Bronchial epithelial cell (primary cell): ENCODE data around the gene CCT2. TPM values are rescaled to one million over a fixed set of nuclear protein-coding genes. Genes with fewer than 3 reads are reported as not detected.

ENCODE experiments used
- DNase-seq: peaks from one replicate; pipeline ENCODE4 v3.0.0-alpha.2; 2010; ENCODE audit warnings: low read depth
- FAIRE-seq: peaks from 2 replicates; lab custom pipeline; 2011; peaks lifted over from hg19 to GRCh38; lab: Jason Lieb, UNC
- H3K27me3 ChIP-seq: 2 replicates; pipeline ENCODE4 v1.5.1; 2011; ENCODE audit warnings: low read length; ENCODE audit not compliant: control insufficient read depth, insufficient read depth
- H3K36me3 ChIP-seq: 2 replicates; pipeline ENCODE4 v1.5.1; 2011; ENCODE audit warnings: low read length; ENCODE audit not compliant: control insufficient read depth, insufficient read depth
- H3K4me3 ChIP-seq: 2 replicates; pipeline ENCODE4 v1.5.1; 2011; ENCODE audit warnings: mild to moderate bottlenecking, low read depth, low read length, control low read depth
- total RNA-seq: library from RNA; depleted of rRNA; stranded (reverse); fragments of >200 nt; gene quantifications from 2 replicates; pipeline ENCODE4 v1.2.1, GENCODE V29; 2014
- TF ChIP-seq, protein P1 (sequence below): IDR thresholded peaks from 2 replicates; pipeline ENCODE4 v1.5.1; 2011; ENCODE audit warnings: mild to moderate bottlenecking, moderate library complexity, low read length, control low read depth, inconsistent platforms; ENCODE audit not compliant: insufficient read depth, severe bottlenecking

CCT2 gene
- total RNA-seq, 1 donor from 2014 or later, result 235 TPM

DNA sequence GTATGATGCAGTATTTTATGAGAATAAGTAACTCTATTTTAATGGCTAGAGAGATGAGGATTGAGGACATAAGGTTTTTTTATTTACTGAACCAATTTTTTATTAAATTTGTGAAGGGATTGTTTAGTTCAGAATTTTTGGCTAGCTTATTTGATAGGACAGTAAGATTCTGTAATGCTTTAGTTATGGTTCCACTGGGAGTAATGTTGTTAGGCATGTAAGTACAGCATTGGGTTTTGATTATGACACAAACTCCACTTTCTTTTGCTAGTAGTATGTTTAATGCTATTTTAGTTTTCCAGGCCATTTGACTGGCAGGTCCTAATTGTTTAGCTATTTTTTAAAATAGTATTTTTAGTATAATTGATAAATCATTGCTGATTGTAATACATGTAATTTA is 59.3 kb downstream of the CCT2 start:
- Histone ChIP-seq H3K4me3 (no peak overlapping the region), H3K36me3 (no peaks in the 10 kb centered on the region), H3K27me3 (no peaks in the 10 kb centered on the region)
- FAIRE-seq (no peak), DNase-seq (no peak)
- TF ChIP-seq, protein P1, sequence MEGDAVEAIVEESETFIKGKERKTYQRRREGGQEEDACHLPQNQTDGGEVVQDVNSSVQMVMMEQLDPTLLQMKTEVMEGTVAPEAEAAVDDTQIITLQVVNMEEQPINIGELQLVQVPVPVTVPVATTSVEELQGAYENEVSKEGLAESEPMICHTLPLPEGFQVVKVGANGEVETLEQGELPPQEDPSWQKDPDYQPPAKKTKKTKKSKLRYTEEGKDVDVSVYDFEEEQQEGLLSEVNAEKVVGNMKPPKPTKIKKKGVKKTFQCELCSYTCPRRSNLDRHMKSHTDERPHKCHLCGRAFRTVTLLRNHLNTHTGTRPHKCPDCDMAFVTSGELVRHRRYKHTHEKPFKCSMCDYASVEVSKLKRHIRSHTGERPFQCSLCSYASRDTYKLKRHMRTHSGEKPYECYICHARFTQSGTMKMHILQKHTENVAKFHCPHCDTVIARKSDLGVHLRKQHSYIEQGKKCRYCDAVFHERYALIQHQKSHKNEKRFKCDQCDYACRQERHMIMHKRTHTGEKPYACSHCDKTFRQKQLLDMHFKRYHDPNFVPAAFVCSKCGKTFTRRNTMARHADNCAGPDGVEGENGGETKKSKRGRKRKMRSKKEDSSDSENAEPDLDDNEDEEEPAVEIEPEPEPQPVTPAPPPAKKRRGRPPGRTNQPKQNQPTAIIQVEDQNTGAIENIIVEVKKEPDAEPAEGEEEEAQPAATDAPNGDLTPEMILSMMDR, result no peak

DNA sequence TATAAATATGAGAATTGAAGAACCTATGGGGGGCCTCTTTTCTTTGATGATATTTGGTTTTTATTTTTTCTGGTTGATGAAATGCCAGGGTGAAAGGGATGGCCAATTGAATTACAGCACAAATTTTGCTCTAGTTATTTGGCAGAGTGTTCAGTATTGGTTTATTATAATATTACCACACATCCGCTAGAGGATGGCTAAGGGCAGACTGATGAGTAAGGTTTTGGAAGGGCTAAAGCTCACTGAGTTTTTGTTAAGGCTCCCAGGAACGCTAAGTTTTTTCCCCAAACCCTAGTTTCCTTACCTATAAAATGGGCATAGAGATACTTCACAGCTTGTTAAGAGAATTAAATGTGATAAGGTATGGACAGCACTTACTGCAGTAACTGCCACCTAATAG is 59.8 kb downstream of the CCT2 start:
- Histone ChIP-seq H3K36me3 (no peaks in the 10 kb centered on the region), H3K4me3 (no peak overlapping the region), H3K27me3 (no peaks in the 10 kb centered on the region)
- no peak for FAIRE-seq
- DNase-seq, result no peak
- TF ChIP-seq, protein P1, result no peak

DNA sequence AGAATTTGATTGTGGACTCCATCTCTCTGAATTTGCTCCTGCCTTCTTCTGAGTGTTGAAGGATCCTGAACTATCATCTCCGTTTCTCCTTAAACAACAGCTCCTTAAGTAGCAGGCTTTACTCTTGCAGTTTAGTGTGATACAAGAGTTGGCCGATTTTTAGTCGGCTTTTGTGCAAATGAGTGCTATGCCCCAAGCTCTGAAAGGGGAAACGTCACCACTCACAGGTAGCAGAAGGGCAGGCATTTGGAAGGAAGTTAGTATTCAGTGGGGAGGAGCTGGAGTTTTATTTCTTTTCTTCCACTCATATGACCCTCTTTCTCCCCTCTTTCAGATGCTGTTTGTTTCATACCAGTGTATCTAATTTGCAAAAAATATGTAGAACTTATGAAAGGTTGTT is 61.9 kb downstream of the CCT2 start:
- H3K27me3 ChIP-seq, result no peaks in the 10 kb centered on the region
- no peak for FAIRE-seq
- TF ChIP-seq, protein P1, result no peak

DNA sequence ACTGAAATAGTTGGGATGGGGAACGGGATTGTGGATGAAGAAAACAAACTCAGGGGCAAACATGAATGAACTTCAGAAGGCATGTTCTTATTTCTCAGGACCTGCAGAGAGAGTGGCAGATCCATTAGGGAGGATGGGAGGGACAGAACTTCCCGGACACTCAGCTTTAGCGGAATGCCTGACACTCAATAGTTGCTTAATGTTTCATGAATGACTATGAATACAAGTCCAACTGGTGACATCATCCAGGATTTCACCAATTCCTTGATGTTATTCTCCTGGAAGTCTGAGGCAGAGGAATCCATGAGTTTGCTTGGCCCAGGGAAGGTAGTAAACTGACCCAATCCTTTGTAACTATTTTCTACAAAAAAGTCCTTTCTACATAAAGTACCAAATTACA is 63.2 kb downstream of the CCT2 start:
- peak; percentile 89 for DNase-seq
- H3K4me3 ChIP-seq, result no peak overlapping the region
- H3K27me3 ChIP-seq, result no peaks in the 10 kb centered on the region
- no peaks in the 10 kb centered on the region for H3K36me3 ChIP-seq
- FAIRE-seq, result no peak
- TF ChIP-seq, protein P1, result no peak

More for the DNA sequence above, 61.9 kb downstream of the CCT2 start:
- no peak overlapping the region for H3K4me3 ChIP-seq
- no peaks in the 10 kb centered on the region for H3K36me3 ChIP-seq
- no peak for DNase-seq

DNA sequence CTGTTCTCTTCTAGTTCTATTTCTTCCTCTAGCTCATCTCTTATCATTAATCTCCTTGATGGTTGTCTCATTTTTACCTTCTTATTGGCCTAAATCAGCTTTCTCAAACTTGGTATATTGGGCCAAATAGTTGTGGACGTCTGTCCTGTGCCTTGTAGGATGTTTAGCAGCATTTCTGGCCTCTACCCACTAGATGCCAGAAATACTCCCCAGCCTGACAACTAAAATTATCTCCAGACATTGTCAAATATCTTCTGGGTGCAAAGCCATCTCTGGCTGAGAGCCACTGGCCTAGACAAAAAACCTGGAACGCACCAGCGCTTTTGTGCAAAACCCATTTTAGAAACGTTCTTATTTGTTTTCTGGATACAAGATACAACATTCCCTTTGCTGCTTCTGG is 64.3 kb downstream of the CCT2 start:
- FAIRE-seq (no peak), DNase-seq (no peak)
- no peaks in the 10 kb centered on the region for H3K36me3 ChIP-seq
- no peak overlapping the region for H3K4me3 ChIP-seq
- TF ChIP-seq, protein P1, result no peak
- no peaks in the 10 kb centered on the region for H3K27me3 ChIP-seq

Other genes with a start within 250 kb of the CCT2 start
- under 0.01 and 0.13 TPM in 2 replicates for gene LYZ, start 237.1 kb upstream of the CCT2 start, total RNA-seq
- gene YEATS4, start 225.7 kb upstream of the CCT2 start, total RNA-seq, result 15.4 and 32.1 TPM in 2 replicates
- gene FRS2, start 115.1 kb upstream of the CCT2 start, total RNA-seq, result 25.5 and 27.1 TPM in 2 replicates
- gene LRRC10, start 25.4 kb downstream of the CCT2 start, total RNA-seq, result not detected in 2 replicates
- not detected in 2 replicates for gene BEST3, start 113.8 kb downstream of the CCT2 start, total RNA-seq
- gene RAB3IP, start 153.4 kb downstream of the CCT2 start, total RNA-seq, result 50.8 and 51.5 TPM in 2 replicates
- 0.26 and 0.51 TPM in 2 replicates for gene MYRFL, start 239.8 kb downstream of the CCT2 start, total RNA-seq